Mesendoderm (in vitro differentiated cells): Measurements from ENCODE around the gene KCNMB2.

Source experiments
- DNase-seq: peaks from one replicate; pipeline ENCODE4 v3.0.0; 2013
- H2AK5ac ChIP-seq: 2 replicates; pipeline ENCODE4 v1.6.1; 2013; ENCODE audit warnings: low read length, inconsistent platforms
- H2BK120ac ChIP-seq: 2 replicates; pipeline ENCODE4 v1.6.1; 2013; ENCODE audit warnings: low read depth, mild to moderate bottlenecking, low read length, moderate library complexity, mixed read lengths
- H2BK15ac ChIP-seq: replicated peaks from 2 replicates; pipeline ENCODE4 v1.6.1; 2013; ENCODE audit warnings: low read depth, mild to moderate bottlenecking, moderate library complexity
- H2BK5ac ChIP-seq: 2 replicates; pipeline ENCODE4 v1.6.1; 2013; ENCODE audit warnings: low read length, inconsistent platforms
- H3K18ac ChIP-seq: 2 replicates; pipeline ENCODE4 v1.6.1; 2013; ENCODE audit warnings: mild to moderate bottlenecking, low read length, mixed read lengths
- H3K23ac ChIP-seq: one replicate; pipeline ENCODE4 v1.6.1; 2013; ENCODE audit warnings: low read length
- H3K27ac ChIP-seq: 2 replicates; pipeline ENCODE4 v1.5.1; 2013; ENCODE audit warnings: low read depth, mild to moderate bottlenecking, inconsistent platforms, low read length, moderate library complexity
- H3K27me3 ChIP-seq: 2 replicates; pipeline ENCODE4 v1.6.1; 2013; ENCODE audit warnings: low read length, control low read depth, mild to moderate bottlenecking, inconsistent platforms; ENCODE audit not compliant: insufficient read depth, poor library complexity
- H3K36me3 ChIP-seq: 2 replicates; pipeline ENCODE4 v1.6.1; 2013; ENCODE audit warnings: low read length, inconsistent platforms; ENCODE audit not compliant: control insufficient read depth, insufficient read depth
- H3K4ac ChIP-seq: one replicate; pipeline ENCODE4 v1.6.1; 2013; ENCODE audit warnings: low read depth, mild to moderate bottlenecking, low read length, moderate library complexity
- H3K4me1 ChIP-seq: 2 replicates; pipeline ENCODE4 v1.6.1; 2013; ENCODE audit warnings: low read depth, low read length, inconsistent platforms; ENCODE audit not compliant: control insufficient read depth
- H3K4me2 ChIP-seq: 2 replicates; pipeline ENCODE4 v1.6.1; 2013; ENCODE audit warnings: low read length
- H3K4me3 ChIP-seq: 2 replicates; pipeline ENCODE4 v1.5.1; 2013; ENCODE audit warnings: mild to moderate bottlenecking, low read length
- H3K56ac ChIP-seq: one replicate; pipeline ENCODE4 v1.6.1; 2013; ENCODE audit warnings: low read length
- H3K79me1 ChIP-seq: 2 replicates; pipeline ENCODE4 v1.6.1; 2013; ENCODE audit warnings: low read length, inconsistent platforms
- H3K79me2 ChIP-seq: 2 replicates; pipeline ENCODE4 v1.6.1; 2013; ENCODE audit warnings: mild to moderate bottlenecking, low read length; ENCODE audit not compliant: control insufficient read depth, insufficient read depth
- H3K9ac ChIP-seq: 2 replicates; pipeline ENCODE4 v1.6.1; 2013; ENCODE audit warnings: low read length, inconsistent platforms
- H4K5ac ChIP-seq: one replicate; pipeline ENCODE4 v1.6.1; 2013; ENCODE audit warnings: low read length
- H4K8ac ChIP-seq: one replicate; pipeline ENCODE4 v1.6.1; 2013; ENCODE audit warnings: low read depth, mild to moderate bottlenecking, control low read depth, low read length, moderate library complexity
- WGBS: extraction: QIAGEN DNeasy Blood & Tissue Kit; methylation state at CpG from one replicate; pipeline ENCODE4 v1.1.7; 2013; ENCODE audit warnings: low lambda C conversion rate, missing lambda C conversion rate; ENCODE audit not compliant: insufficient coverage; ENCODE audit errors: extremely low coverage; 5-methylcytosine and 5-hydroxymethylcytosine counted together

Gene KCNMB2

GRCh38 chr3:178637802-178638201, 101.6 kb downstream of the KCNMB2 start:
- Histone ChIP-seq H3K4me2 (no peak overlapping the region), H3K4me1 (no peaks in the 10 kb centered on the region), H3K23ac (no peak overlapping the region), H2AK5ac (no peak overlapping the region), H3K27me3 (no peaks in the 10 kb centered on the region), H3K18ac (no peak overlapping the region), H2BK5ac (no peak overlapping the region), H3K79me1 (no peaks in the 10 kb centered on the region), H3K4ac (no peak overlapping the region), H3K4me3 (no peak overlapping the region), H4K5ac (no peak overlapping the region), H3K56ac (no peak overlapping the region), H2BK120ac (no peak overlapping the region), H4K8ac (no peak overlapping the region), H3K36me3 (no peaks in the 10 kb centered on the region), H2BK15ac (no peak overlapping the region), H3K9ac (no peak overlapping the region), H3K27ac (no peak overlapping the region), H3K79me2 (no peaks in the 10 kb centered on the region)
- no peak for DNase-seq
- WGBS = no CpG with 5 or more reads among the region's 3 CpGs

- no peak overlapping the region for H3K9ac ChIP-seq
- H3K4ac ChIP-seq = no peak overlapping the region
- no peak overlapping the region for H3K27ac ChIP-seq
- no peak overlapping the region for H2BK15ac ChIP-seq
- no peaks in the 10 kb centered on the region for H3K4me1 ChIP-seq
- no peaks in the 10 kb centered on the region for H3K79me1 ChIP-seq
- no peaks in the 10 kb centered on the region for H3K27me3 ChIP-seq
- H4K8ac ChIP-seq = no peak overlapping the region
- no peak overlapping the region for H3K18ac ChIP-seq
- no peak overlapping the region for H3K4me3 ChIP-seq
- no peak overlapping the region for H4K5ac ChIP-seq
- H3K36me3 ChIP-seq = no peaks in the 10 kb centered on the region
- H3K56ac ChIP-seq = no peak overlapping the region
- no peak overlapping the region for H2AK5ac ChIP-seq
- H3K23ac ChIP-seq = no peak overlapping the region
- DNase-seq = no peak
- H2BK120ac ChIP-seq = no peak overlapping the region
- H2BK5ac ChIP-seq = no peak overlapping the region
- no CpG with 5 or more reads among the region's 3 CpGs for WGBS
- no peaks in the 10 kb centered on the region for H3K79me2 ChIP-seq
- H3K4me2 ChIP-seq = no peak overlapping the region
Observed at GRCh38 chr3:178645503-178645902, 109.3 kb downstream of the KCNMB2 start.

- Histone ChIP-seq H3K79me1 (no peaks in the 10 kb centered on the region), H3K27ac (no peak overlapping the region), H3K4me2 (no peak overlapping the region), H2BK15ac (no peak overlapping the region), H3K9ac (no peak overlapping the region), H3K23ac (no peak overlapping the region), H3K27me3 (no peaks in the 10 kb centered on the region), H3K4me1 (no peaks in the 10 kb centered on the region), H2AK5ac (no peak overlapping the region), H3K18ac (no peak overlapping the region), H4K5ac (no peak overlapping the region), H3K4ac (no peak overlapping the region), H4K8ac (no peak overlapping the region), H3K36me3 (no peaks in the 10 kb centered on the region), H3K56ac (no peak overlapping the region), H3K4me3 (no peak overlapping the region), H2BK5ac (no peak overlapping the region), H2BK120ac (no peak overlapping the region), H3K79me2 (no peaks in the 10 kb centered on the region)
- DNase-seq = no peak
- no CpG with 5 or more reads among the region's 4 CpGs for WGBS
Observed at GRCh38 chr3:178646186-178646862, 110.1 kb downstream of the KCNMB2 start.

GRCh38 chr3:178655488-178655887, 119.3 kb downstream of the KCNMB2 start:
- no peaks in the 10 kb centered on the region for H3K79me2 ChIP-seq
- no peak overlapping the region for H2AK5ac ChIP-seq
- H2BK5ac ChIP-seq = no peak overlapping the region
- H3K36me3 ChIP-seq = no peaks in the 10 kb centered on the region
- no peak overlapping the region for H3K18ac ChIP-seq
- H3K4me2 ChIP-seq = no peak overlapping the region
- no peaks in the 10 kb centered on the region for H3K27me3 ChIP-seq
- no CpG with 5 or more reads among the region's 4 CpGs for WGBS
- no peaks in the 10 kb centered on the region for H3K4me1 ChIP-seq
- H3K4ac ChIP-seq = no peak overlapping the region
- no peak for DNase-seq
- no peak overlapping the region for H2BK120ac ChIP-seq
- H4K5ac ChIP-seq = no peak overlapping the region
- H3K79me1 ChIP-seq = no peaks in the 10 kb centered on the region
- no peak overlapping the region for H3K4me3 ChIP-seq
- H3K23ac ChIP-seq = no peak overlapping the region
- no peak overlapping the region for H2BK15ac ChIP-seq
- no peak overlapping the region for H3K9ac ChIP-seq
- H4K8ac ChIP-seq = no peak overlapping the region
- no peak overlapping the region for H3K27ac ChIP-seq
- H3K56ac ChIP-seq = no peak overlapping the region

GRCh38 chr3:178658694-178659325, 122.6 kb downstream of the KCNMB2 start:
- Histone ChIP-seq H3K4me2 (no peak overlapping the region), H3K4ac (no peak overlapping the region), H2BK15ac (no peak overlapping the region), H4K8ac (no peak overlapping the region), H3K27me3 (no peaks in the 10 kb centered on the region), H3K4me1 (no peaks in the 10 kb centered on the region), H3K79me2 (no peaks in the 10 kb centered on the region), H3K56ac (no peak overlapping the region), H3K4me3 (no peak overlapping the region), H3K9ac (no peak overlapping the region), H3K18ac (no peak overlapping the region), H3K23ac (no peak overlapping the region), H3K27ac (no peak overlapping the region), H2BK120ac (no peak overlapping the region), H2AK5ac (no peak overlapping the region), H3K79me1 (no peaks in the 10 kb centered on the region), H4K5ac (no peak overlapping the region), H2BK5ac (no peak overlapping the region), H3K36me3 (no peaks in the 10 kb centered on the region)
- DNase-seq = peak; percentile 7
- WGBS = no CpG with 5 or more reads among the region's 4 CpGs
